IPS DF 4.7 (cell line): ENCODE measurements around the gene ATAD3A.

Experiments used
- DNase-seq: peaks from one replicate; pipeline ENCODE4 v3.0.0-alpha.2; 2013; ENCODE audit warnings: low spot score; ENCODE audit errors: extremely low read depth

ATAD3A gene

DNA sequence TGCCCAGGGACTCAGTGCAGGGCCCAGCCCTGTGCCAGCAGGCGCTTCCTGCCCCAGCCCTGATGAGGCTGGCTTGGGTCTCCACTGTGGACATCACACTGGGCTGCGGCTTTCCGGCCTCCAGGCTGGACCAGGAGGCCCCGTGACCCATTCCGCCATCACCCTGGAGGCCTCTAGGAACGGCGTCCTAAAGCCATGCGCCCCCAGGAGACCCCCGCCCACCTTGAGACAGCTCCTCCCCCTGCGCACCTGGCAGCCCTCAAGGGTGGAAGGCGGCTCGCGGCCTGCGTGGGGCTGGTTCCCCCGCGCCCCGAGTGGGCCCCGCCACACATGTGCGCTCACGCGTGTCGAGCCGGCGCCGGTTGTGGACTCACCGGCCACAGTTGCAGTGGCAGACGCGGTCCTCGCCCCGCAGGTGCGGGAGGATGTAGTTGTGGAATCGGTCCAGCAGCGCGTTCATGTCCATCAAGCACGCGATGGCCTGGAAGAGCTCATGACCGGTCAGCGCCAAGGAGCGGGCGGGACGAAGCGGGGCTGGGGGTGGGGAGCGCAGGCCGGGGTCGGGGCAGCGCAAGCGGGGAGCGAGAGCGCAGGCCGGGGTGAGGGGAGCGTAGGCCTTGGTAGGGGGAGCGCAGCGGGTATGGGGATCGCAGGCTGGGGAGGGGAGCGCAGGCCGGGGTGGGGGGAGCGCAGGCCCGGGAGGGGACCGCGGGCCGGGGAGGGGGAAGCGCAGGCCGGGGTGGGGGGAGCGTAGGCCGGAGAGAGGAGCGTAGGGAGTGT, 27.5 kb downstream of the ATAD3A start:
- no peak for DNase-seq

DNA sequence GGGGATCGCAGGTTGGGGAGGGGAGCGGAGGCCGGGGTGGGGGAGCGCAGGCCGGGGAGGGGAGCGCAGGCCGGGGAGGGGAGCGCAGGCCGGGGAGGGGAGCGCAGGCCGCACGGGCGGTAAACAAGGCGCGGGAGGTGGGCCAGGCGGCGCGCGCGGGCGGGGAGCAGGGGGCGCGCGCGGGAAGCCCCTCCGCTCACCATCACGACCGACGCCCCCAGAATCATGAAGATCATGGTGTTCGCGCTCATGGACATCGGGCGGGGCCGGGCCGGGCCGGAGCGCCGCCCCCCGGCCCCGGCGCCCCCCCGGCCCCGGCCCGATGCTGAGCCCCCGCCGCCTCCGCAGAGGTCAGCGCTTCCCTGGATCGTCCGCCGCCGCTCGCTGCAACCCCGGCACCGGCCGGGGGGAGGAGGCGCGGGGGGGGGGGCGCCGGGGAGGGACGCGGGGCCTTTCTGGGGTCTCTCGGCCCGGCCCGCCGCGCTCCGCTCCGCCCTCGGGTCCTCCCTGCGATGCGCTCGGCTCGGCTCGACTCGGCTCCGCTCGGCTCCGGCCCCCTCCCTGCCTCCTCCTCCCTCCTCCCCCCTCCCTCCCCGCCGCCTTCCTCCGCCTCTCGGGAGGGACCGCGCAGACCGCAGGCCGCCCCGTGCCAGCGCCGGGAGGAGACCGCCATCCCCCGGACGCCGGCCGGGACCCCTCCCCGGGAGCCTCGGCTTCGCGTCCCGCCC, 28.3 kb downstream of the ATAD3A start, which contains the start of gene TMEM240:
Gene TMEM240, minus strand, starts transcription at position 535 of the 728 bp plus-strand sequence. Its CDS starts 278 bp downstream, at position 257.
- no peak for DNase-seq

DNA sequence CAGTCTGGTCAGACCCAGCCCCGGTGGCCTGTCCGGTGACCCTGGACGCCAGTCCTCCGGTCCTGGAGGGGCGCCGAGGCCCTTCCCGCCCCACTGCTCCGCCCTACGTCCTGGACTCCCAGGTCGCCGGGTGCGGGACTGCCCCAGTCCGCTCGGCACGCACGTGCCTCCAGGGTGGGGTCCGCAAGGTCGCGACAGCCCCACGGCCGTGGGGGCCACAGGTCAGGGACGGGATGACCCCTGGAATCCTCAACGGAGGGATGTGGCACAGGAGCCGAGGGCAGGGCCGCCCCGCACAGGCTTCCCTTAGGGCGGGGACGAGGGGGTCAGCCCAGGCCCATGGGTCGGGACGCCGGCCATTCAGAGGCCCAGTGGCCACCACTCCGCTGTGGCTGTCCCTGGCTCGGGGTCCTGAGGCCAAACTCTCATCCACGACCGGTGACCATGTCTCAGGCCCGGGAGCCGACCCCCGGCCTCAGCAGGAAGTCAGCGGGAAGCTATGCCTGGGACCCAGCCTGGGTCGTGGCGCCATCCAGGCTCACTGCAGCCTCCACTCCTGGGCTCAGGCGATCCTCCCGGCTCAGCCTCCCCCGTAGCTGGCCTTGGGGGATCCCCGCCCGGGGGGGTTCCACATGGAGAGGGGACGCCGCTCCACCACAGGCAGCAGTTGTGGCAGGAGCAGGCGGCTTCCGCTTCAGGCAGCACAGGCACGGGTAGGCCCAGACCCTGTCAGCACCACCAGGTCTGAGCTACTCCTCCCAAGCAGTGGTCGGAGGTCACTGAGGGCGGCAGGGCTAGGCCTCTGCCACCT, 29.1 kb downstream of the ATAD3A start:
- DNase-seq, result no peak

DNA sequence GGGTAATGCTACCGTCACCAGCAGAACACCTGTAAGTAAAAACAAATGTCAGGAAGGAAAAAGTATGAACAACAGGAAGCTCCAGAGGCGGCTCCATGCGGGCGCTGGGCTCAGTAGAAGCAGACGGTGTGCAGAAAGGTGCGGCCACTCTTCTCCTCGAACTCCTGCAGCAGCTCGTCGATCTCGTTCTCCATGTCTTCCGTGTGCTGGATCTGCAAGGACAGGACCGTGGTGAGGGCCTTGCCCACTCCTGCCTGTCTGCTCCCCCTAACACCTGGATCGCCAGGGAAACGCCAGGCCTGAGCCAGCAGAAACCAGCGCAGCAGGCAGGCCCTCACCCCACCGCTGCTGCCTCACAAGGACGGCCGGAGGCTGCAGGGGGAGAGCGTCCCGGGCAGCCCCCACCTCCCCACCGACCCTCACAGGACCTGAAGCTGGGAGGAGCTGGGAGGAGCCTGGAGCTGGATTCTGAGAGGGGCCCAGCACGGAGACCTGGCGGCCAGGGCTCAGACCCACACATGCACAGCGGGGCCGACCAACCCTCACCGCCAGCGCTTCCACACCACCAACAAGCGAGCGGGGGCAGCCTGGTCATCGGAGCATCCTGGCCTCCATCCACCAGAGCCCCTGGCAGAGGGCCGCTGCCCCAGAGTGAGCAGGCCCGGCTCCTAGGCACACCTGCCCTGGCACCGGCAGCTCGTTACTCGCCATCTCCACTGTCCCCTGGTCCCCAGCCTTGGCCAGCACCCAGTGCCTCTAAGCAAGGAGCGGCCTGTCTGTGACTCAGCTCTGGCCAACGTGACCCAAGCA, 30.2 kb downstream of the ATAD3A start:
- DNase-seq, result no peak

DNA sequence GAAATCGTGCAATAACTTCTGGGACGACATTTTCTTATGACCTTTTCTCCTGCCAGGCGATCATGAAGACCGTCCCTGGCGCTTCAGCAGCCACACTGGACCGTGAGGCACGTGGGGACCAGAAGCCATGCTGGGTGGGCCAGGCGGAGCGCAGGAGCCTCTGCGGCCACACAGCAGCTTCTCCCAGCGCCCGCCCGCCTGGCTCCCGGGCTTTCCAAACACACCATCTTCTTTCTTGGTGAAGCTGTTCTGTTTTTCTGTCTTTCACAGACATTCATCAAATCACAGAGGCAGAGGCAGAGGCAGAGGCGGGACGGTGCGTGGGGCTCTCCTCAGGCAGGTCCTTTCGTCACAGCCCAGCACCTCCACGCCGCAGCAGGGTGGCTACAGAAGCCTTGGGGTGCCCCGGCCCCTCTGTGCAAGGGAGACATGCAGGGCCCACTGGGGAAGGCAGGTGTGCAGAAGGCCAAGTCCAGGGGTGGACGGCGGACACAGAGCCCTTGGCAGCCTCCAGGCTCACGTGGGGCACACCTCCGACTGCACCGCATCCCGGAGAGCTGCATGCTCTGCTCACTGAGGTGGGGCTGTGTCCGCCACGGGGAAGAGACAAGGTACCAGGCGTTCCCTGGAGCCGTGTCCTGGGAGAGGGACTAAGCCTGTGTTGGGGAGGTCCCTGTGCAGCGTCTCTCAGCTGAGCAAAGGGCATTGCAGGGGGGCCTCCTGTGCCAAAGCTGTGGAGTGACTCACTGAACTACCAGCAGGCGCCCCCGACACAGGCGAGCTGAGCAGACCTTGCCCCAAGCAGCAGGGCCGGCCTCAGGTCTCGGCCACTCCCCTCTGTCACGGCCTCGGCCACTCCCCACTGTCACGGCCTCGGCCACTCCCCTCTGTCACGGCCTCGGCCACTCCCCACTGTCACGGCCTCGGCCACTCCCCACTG, 31.1 kb downstream of the ATAD3A start:
- DNase-seq, result no peak

DNA sequence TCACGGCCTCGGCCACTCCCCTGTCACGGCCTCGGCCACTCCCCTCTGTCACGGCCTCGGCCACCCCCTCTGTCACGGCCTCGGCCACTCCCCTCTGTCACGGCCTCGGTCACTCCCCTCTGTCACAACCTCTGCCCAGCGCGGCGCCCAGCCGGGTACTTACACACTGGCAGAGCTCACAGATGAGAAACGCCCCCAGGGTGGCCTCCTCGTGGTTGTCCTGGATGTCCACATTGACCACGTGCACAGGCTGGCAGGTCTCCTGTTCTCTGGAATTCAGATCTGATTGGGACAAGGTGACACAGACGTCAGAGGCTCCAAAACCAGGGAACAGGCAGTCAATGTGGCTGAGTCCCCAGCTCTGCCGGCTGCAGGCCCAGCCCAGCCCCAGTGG, 31.7 kb downstream of the ATAD3A start:
- DNase-seq, result no peak

DNA sequence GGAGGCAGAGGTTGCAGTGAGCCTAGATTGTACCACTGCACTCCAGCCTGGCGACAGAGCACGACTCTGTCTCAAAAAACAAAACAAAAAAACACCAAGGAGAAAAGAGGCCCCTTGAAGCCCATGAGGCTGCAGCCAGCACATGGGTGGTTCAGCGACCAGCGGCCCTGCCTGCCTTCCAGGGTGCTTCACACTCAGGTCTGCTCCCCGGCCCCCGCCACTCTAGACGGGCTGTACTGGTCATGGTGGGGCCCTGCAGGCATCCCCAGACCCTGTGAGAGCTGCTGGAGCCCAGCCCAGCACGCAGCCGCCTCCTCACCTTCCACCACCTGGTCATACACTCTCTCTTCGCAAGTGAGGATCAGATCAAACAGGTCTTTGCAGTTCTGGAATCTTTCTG, 32.6 kb downstream of the ATAD3A start:
- no peak for DNase-seq

DNA sequence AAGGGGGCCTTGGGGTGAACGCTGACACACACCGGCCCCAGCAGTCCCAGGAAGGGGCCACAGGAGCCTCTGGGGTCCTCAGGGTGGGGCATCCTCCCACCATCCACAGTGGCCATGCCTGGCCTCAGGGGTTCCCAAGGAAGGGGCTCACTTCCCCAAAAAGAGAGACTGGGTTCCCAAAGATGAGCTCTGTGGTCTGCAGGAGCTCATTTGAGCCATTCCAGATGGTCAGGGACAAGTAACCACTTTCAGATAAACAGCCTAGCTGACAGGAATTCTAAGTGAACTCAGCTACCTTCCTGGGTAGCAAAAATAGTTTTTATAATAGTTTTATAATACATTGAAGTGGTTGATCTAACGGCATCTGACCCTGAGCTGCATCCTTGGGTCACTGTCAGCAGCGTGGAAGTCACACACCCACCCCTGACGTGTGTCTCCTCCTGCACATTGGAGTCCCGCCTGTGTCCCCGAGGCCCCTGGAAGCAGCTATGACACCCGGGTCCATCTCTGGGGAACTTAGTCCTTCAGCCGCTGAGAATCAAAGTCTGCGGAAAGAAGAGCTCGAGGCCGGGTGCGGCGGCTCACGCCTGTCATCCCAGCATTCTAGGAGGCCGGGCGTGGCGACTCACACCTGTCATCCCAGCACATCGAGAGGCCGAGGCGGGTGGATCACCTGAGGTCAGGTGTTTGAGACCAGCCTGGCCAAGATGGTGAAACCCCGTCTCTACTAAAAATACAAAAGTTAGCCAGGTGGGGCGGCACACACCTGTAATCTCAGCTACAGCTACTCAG, 34.2 kb downstream of the ATAD3A start:
- no peak for DNase-seq

DNA sequence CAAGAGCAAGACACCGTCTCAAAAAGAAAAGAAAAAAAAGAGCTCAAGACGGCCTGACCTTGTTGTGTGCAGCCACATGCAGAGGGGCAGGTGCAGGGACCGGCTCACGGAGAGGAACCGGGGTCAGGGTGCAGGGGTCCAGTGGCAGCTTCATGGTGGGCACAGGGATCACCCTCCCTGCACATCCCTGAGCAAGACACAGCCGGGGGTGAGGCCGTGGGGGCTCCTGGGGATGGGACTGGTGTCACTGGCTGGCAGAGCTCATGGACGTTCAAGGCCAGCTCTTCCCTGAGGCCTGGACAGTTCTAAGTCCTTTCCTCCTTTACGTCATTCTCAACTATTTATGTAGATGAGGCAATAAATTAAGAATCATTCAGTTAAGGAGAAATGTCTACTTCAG, 35.0 kb downstream of the ATAD3A start:
- no peak for DNase-seq

DNA sequence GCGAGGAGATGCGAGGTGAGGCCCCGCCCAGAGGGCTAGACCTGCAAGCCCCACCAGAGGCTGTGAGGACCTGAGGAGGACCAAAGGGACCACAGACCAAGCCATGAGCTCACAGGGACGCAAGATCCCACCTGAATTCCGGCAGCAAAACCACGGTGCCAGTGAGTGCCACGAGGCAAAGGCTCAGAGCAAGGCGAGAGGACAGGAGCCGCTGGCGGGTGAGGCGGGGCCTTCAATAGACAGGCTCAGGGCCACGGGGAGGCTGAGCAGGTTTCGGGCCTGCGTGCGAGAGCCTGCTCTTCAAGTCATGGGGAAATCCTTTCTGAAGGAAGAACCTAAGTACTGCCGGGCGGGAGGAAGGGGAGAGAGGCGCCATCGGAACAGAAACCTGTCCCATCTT, 35.5 kb downstream of the ATAD3A start:
- DNase-seq, result no peak

DNA sequence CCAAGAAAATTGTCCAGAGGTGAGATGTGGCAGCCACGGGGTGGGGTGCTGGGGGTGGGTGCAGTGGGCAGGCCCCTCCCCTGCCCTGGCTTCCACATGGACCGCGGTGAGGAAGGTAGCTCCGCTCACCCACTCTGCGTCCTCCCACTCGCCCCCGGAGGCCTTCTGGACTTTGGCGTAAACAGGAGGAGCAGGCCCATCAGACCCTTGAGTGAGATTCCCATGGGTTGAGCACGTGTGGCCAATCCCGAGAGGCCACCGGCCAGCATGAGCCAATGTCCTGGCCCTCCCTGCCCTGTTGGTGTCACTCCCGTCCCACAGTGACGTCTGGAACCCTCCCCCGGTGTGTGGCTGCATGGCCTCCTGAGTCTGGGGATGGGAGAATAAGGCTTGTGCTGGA, 36.6 kb downstream of the ATAD3A start:
- no peak for DNase-seq

DNA sequence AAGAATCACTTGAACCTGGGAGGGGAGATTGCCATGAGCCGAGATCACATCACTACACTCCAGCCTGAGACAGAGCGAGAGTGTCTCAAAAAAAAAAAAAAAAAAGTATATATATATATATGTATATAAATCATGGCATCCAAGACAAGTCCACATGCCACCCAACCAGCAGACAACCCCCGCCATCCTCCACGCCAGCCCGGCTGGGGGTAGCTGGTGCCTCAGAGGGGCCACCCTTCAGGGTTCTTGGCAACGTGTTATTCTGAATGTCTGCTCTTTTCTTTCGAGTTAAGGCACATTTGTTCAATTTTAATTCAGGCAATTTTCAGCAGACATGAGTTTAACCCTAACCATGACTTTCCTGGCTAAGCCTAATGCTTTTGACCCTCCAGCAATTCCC, 38.1 kb downstream of the ATAD3A start:
- DNase-seq, result no peak

DNA sequence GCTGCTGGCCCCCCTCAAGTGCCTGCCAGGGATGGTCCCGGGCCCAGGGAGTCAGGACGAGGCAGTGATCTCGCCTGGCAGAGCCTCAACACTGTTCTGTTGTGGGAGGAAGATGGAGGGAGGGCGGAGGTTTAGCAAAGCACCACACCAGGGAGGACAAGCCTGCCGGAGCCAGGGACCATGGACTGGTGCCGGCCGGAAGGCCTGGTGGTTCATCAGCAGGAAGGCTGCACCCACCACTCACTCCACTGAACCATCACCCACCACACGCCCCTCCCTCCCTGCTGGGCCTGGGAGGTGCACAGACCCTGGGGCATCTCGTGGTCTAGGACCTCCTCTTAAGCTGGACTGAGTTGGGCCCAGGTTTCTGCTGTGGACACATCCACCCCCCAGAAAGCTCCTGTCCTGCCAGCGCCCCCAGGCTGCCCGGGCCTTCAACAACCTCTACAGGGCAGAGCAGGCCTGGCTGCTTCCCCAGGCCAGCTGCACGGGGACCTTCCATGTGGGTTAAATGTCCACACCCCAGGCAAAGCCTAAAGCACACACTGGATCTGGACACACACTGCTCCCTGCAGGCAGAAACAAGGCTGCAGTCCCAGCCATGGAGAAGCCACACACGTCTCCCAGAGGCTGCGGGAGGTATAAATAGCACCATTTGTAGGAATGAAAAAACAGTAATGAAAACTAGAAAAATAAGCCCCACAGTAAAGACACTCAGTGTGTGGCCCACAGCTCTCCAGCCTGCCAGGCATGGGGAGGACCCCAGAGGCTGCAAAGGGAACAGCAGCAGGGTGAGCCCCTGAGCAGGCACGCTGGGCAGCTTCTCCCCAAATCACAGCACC, 38.9 kb downstream of the ATAD3A start:
- DNase-seq, result no peak

DNA sequence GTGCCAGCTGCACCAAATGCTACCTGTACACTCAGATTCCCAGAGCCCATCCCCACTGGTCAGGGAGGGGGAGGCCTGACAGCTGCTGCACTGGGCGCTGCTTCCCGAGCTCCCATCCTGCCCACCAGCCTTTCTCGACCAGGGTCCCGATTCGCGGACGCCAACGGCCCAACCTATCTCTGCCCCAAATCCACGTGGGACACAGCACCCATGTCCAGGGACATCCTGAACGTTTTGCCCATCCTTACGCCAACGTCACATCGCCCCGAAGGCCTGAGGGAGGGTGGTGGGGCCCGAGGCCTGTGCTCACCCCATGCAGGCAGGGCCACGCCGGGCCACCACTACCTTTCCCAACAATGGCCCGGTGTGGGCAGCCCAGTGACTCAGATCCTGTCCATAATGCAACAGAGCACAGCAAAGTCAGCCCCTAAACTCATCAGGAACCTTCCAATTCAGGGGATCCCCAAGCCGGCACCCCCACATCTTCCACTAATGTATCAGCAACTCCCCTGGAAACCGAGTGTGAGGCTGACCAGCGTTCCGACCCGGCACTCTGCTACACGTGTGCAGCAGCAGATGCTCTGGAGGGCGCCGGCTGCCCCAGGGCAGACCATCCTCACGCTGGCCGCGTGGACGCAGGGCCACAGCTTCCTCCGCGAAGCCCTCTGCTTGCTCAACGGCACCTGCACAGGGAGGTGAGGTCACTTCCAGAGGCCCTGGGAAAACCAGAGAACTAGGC, 39.7 kb downstream of the ATAD3A start:
- DNase-seq, result no peak

DNA sequence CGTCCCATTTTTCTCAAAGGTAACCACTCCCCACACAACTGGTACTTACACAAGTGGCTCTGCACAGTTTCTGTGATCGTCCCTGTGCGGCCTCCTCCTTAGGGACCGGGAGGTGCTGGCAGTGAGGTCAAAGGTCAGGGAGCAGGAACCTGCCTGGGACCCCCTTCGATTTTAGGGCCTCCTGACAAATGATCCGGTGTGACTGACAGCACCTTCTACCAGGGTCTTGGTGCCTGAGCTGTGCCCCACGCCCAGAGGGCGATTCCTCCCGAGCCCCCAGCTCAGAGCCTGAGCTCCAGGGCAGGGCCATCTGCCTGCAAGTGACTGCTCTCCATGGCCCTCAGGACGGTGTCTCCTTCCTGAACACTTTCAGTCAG, 40.3 kb downstream of the ATAD3A start:
- DNase-seq, result no peak

DNA sequence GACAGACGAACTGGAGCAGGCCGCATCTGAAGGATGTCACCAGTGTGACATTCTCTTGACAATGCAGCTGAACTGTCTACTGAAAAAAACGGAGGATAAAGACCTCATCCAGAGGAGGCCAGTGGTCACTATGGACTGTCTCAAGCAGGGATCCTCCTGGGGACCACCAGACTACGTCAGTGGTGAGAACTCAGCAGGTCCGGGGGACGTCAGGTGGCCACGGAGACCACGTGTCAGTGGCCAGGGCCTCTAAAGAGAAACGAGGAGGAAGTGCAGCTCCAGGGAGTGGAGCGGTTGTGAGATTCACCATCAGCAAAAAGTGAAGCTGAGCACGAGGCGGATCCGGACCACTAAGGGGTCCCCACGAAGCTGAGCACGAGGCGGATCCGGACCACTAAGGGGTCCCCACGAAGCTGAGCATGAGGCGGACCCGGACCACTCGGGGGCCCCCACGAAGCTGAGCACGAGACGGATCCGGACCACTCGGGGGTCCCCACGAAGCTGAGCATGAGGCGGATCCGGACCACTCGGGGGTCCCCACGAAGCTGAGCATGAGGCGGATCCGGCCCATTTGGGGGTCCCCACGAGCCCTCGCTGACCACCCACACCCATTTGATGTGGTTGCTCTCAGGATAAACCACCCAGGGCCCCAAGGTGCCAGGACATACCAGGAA, 42.0 kb downstream of the ATAD3A start:
- no peak for DNase-seq

DNA sequence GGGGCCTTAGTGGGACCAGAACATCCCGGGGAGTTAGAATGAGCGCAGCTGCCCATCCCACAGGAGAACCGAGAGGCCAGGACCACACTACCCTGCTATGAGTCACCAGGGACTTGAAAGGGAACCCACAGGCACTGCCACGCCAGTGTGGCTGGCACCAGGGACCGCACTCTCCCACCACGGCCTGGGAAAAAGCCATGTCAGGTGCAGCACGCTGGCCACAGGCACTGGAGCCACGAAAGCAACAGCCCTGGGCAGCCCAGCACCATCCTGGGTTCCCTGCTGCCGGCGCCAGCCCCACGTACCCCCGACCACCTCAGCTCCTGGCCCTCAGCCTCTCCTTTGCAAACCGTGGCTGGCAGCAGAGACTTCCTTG, 42.6 kb downstream of the ATAD3A start:
- no peak for DNase-seq
